H1 (cell line): Measurements from ENCODE around the gene AGRN. TPM values are rescaled to one million over a fixed set of nuclear protein-coding genes. Genes with fewer than 3 reads are reported as not detected.

ENCODE experiments used
- CTCF ChIA-PET: fragments of 300-600 bp; sonication (Branson Sonifier 250); formaldehyde crosslinking; loops from one replicate; lab custom pipeline; 2021; ENCODE audit not compliant: partially characterized antibody; lab: Charles Lee
- POLR2A ChIA-PET: fragments of 300-600 bp; sonication (Branson Sonifier 250); formaldehyde crosslinking; loops from one replicate; lab custom pipeline; 2021; ENCODE audit warnings: inconsistent platforms; ENCODE audit not compliant: partially characterized antibody; lab: Charles Lee
- DNase-seq, 2 experiments: peaks; one replicate each; pipeline versions ENCODE4 v3.0.0 to v3.0.0-alpha.2; 2010 to 2022; ENCODE audit warnings: low spot score in 2 of 2, low read depth in 1 of 2, mixed read lengths in 1 of 2
- FAIRE-seq: peaks from 2 replicates; lab custom pipeline; 2011; peaks lifted over from hg19 to GRCh38; lab: Jason Lieb, UNC
- H2AFZ ChIP-seq: 2 replicates; pipeline ENCODE4 v1.8.1; 2012; ENCODE audit warnings: low read length, inconsistent platforms
- H2AK5ac ChIP-seq: 2 replicates; pipeline ENCODE4 v1.6.1; 2013; ENCODE audit warnings: low read depth, low read length
- H2BK120ac ChIP-seq: replicated peaks from 2 replicates; pipeline ENCODE3; 2013; ENCODE audit warnings: low read depth, low read length, inconsistent platforms
- H2BK12ac ChIP-seq: 2 replicates; pipeline ENCODE4 v1.6.1; 2013; ENCODE audit warnings: low read depth, low read length
- H2BK15ac ChIP-seq: 2 replicates; pipeline ENCODE4 v1.6.1; 2013; ENCODE audit warnings: low read length
- H2BK20ac ChIP-seq: 2 replicates; pipeline ENCODE4 v1.6.1; 2013; ENCODE audit warnings: low read length
- H2BK5ac ChIP-seq: 2 replicates; pipeline ENCODE4 v1.6.1; 2013; ENCODE audit warnings: low read depth, low read length
- H3K14ac ChIP-seq: 2 replicates; pipeline ENCODE4 v1.6.1; 2013; ENCODE audit warnings: inconsistent platforms; ENCODE audit not compliant: insufficient read length
- H3K18ac ChIP-seq: 2 replicates; pipeline ENCODE4 v1.6.1; 2013; ENCODE audit warnings: low read length; ENCODE audit errors: extremely low read depth
- H3K23ac ChIP-seq: 2 replicates; pipeline ENCODE4 v1.6.1; 2013; ENCODE audit warnings: inconsistent platforms; ENCODE audit not compliant: insufficient read length
- H3K23me2 ChIP-seq: 2 replicates; pipeline ENCODE4 v1.6.1; 2013; ENCODE audit warnings: low read depth, low read length
- H3K27ac ChIP-seq: 2 replicates; pipeline ENCODE4 v1.6.1; 2011; ENCODE audit warnings: low read depth, low read length, inconsistent platforms
- H3K27me3 ChIP-seq, 4 experiments: replicated peaks in 1 of 4; 1 replicate in 1 of 4; 2 replicates in 3 of 4; pipeline versions ENCODE4 v1.6.1 to v1.8.1; 2011 to 2013; ENCODE audit warnings: low read length in 3 of 4, mild to moderate bottlenecking in 3 of 4, inconsistent platforms in 2 of 4, mixed read lengths in 2 of 4, moderate library complexity in 1 of 4; ENCODE audit not compliant: control insufficient read depth in 3 of 4, insufficient read depth in 3 of 4; ENCODE audit errors: extremely low read depth in 1 of 4
- H3K36me3 ChIP-seq, 4 experiments: 2 replicates each; pipeline versions ENCODE4 v1.6.1 to v1.8.1; 2011 to 2013; ENCODE audit warnings: mild to moderate bottlenecking in 4 of 4, low read length in 3 of 4, moderate library complexity in 2 of 4, control low read depth in 1 of 4, inconsistent platforms in 1 of 4; ENCODE audit not compliant: insufficient read depth in 4 of 4, control insufficient read depth in 2 of 4
- H3K4ac ChIP-seq: replicated peaks from 2 replicates; pipeline ENCODE3; 2013; ENCODE audit warnings: low read length, low read depth, mixed read lengths, inconsistent platforms; ENCODE audit not compliant: insufficient read length
- H3K4me1 ChIP-seq, 4 experiments: replicated peaks in 1 of 4; 1 replicate in 1 of 4; 2 replicates in 3 of 4; pipeline versions ENCODE4 v1.6.1 to v1.8.1; 2011 to 2013; ENCODE audit warnings: low read length in 3 of 4, inconsistent platforms in 2 of 4, mixed read lengths in 1 of 4; ENCODE audit not compliant: insufficient read depth in 4 of 4, control insufficient read depth in 3 of 4
- H3K4me2 ChIP-seq, 2 experiments: 2 replicates each; pipeline versions ENCODE4 v1.6.1 to v1.8.1; 2011 to 2013; ENCODE audit warnings: low read depth in 2 of 2, low read length in 2 of 2, control low read depth in 1 of 2, inconsistent platforms in 1 of 2, mild to moderate bottlenecking in 1 of 2; ENCODE audit not compliant: insufficient read depth in 1 of 2
- H3K4me3 ChIP-seq, 4 experiments: fragments of 200-600, 300-600 bp in 1 of 4; sonication (generic), shearing (Covaris generic), sonication (Bioruptor Twin) in 1 of 4; 2 replicates each; pipeline versions ENCODE4 v1.5.1 to v1.8.1; 2011 to 2016; ENCODE audit warnings: low read length in 4 of 4, low read depth in 3 of 4, control low read depth in 2 of 4, inconsistent platforms in 2 of 4, mild to moderate bottlenecking in 2 of 4, mixed read lengths in 1 of 4, moderate library complexity in 1 of 4; ENCODE audit not compliant: insufficient read depth in 2 of 4; ENCODE audit errors: extremely low read depth in 1 of 4
- H3K56ac ChIP-seq: replicated peaks from 2 replicates; pipeline ENCODE3; 2013; ENCODE audit warnings: low read depth, mild to moderate bottlenecking, mixed read lengths, low read length, inconsistent platforms; ENCODE audit not compliant: insufficient read length
- H3K79me1 ChIP-seq: 2 replicates; pipeline ENCODE4 v1.6.1; 2013; ENCODE audit warnings: low read depth, low read length, control low read depth
- H3K79me2 ChIP-seq, 2 experiments: 2 replicates each; pipeline versions ENCODE4 v1.6.1 to v1.8.1; 2012 to 2013; ENCODE audit warnings: low read length in 2 of 2, mild to moderate bottlenecking in 2 of 2, inconsistent platforms in 1 of 2; ENCODE audit not compliant: insufficient read depth in 2 of 2, control insufficient read depth in 1 of 2
- H3K9ac ChIP-seq, 4 experiments: replicated peaks in 1 of 4; 1 replicate in 1 of 4; 2 replicates in 3 of 4; pipeline versions ENCODE4 v1.6.1 to v1.8.1; 2011 to 2013; ENCODE audit warnings: low read depth in 3 of 4, low read length in 3 of 4, control low read depth in 2 of 4, mild to moderate bottlenecking in 2 of 4, moderate library complexity in 2 of 4, inconsistent platforms in 1 of 4; ENCODE audit errors: extremely low read depth in 1 of 4
- H3K9me3 ChIP-seq, 2 experiments: 2 replicates each; pipeline versions ENCODE4 v1.6.1 to v1.8.1; 2012 to 2013; ENCODE audit warnings: mild to moderate bottlenecking in 2 of 2, moderate library complexity in 2 of 2, control low read depth in 1 of 2, inconsistent platforms in 1 of 2, low read depth in 1 of 2, low read length in 1 of 2, mixed read lengths in 1 of 2; ENCODE audit not compliant: insufficient read depth in 2 of 2
- H4K20me1 ChIP-seq, 2 experiments: replicated peaks in 1 of 2; 2 replicates each; pipeline versions ENCODE3 to v1.8.1; 2011 to 2013; ENCODE audit warnings: inconsistent platforms in 2 of 2, low read length in 2 of 2, mild to moderate bottlenecking in 1 of 2; ENCODE audit not compliant: insufficient read depth in 2 of 2, control insufficient read depth in 1 of 2
- H4K5ac ChIP-seq: 2 replicates; pipeline ENCODE4 v1.6.1; 2013; ENCODE audit warnings: low read length, low read depth, mixed read lengths, inconsistent platforms; ENCODE audit not compliant: insufficient read length
- H4K8ac ChIP-seq: 2 replicates; pipeline ENCODE4 v1.8.0; 2013; ENCODE audit warnings: mild to moderate bottlenecking, moderate library complexity, low read length, inconsistent platforms; ENCODE audit not compliant: insufficient read depth; ENCODE audit errors: extremely low read depth
- H4K91ac ChIP-seq: replicated peaks from 2 replicates; pipeline ENCODE3; 2013; ENCODE audit warnings: low read length, mixed read lengths, inconsistent platforms; ENCODE audit not compliant: insufficient read length
- CHD1 ChIP-seq: IDR thresholded peaks from 2 replicates; pipeline ENCODE4 v1.6.1; 2012; ENCODE audit warnings: low read depth, low read length, improper control_type of control experiment
- EGR1 ChIP-seq: IDR thresholded peaks from 2 replicates; pipeline ENCODE4 v1.6.1; 2011; ENCODE audit warnings: low read depth, low read length, borderline replicate concordance
- RNF2 ChIP-seq: fragments of 200-900, 300-1000 bp; sonication (generic); IDR thresholded peaks from 2 replicates; pipeline ENCODE4 v1.7.1; 2016; ENCODE audit warnings: borderline replicate concordance, low read depth, mild to moderate bottlenecking, antibody characterized with exemption, low read length; ENCODE audit not compliant: poor library complexity, severe bottlenecking; ENCODE audit errors: missing control alignments
- SIX5 ChIP-seq: IDR thresholded peaks from 2 replicates; pipeline ENCODE4 v1.6.1; 2011; ENCODE audit warnings: mild to moderate bottlenecking, low read depth, low read length
- ZNF274 ChIP-seq: IDR thresholded peaks from 2 replicates; pipeline ENCODE4 v1.7.0; 2012; ENCODE audit warnings: low read length, borderline replicate concordance; ENCODE audit errors: extremely low read depth
- WGBS, 2 experiments: shearing (Covaris generic) in 1 of 2; methylation state at CpG; one replicate each; pipeline versions ENCODE4 v1.1.6 to v1.1.7; 2013 to 2015; ENCODE audit warnings: low lambda C conversion rate in 2 of 2, mixed read lengths in 2 of 2, inconsistent platforms in 1 of 2, low coverage in 1 of 2, missing lambda C conversion rate in 1 of 2; ENCODE audit not compliant: insufficient replicate concordance in 2 of 2, insufficient coverage in 1 of 2, insufficient read length in 1 of 2; ENCODE audit errors: extremely low coverage in 1 of 2, missing lambda C conversion rate in 1 of 2; 5-methylcytosine and 5-hydroxymethylcytosine counted together
- polyA plus RNA-seq, 7 experiments: library from polyadenylated mRNA; depleted of rRNA in 3 of 7; stranded (reverse) in 5 of 7; unstranded in 2 of 7; fragments of >200 nt in 5 of 7; fragments of 200-250 nt in 2 of 7; gene quantifications; 1 replicate in 5 of 7; 2 replicates in 1 of 7; 4 replicates in 1 of 7; pipeline versions ENCODE4 v1.2.1 to v1.2.3, GENCODE V29; 2011 to 2013; ENCODE audit warnings: missing spikeins in 2 of 7, mixed read lengths in 2 of 7
- total RNA-seq: library from RNA; stranded (reverse); fragmentation: NEBNext Ultra II Directional; extraction: Animal tissue kit (Norgen Biotek cat#: 25700); gene quantifications from 2 replicates; pipeline ENCODE4 v1.2.1, GENCODE V29; 2021
- TF ChIP-seq, protein P1 (sequence below): IDR thresholded peaks from 2 replicates; pipeline ENCODE4 v1.6.1; 2012; ENCODE audit warnings: inconsistent platforms
- TF ChIP-seq, protein P2 (sequence below), 3 experiments: IDR thresholded peaks; 1 replicate in 2 of 3; 2 replicates in 1 of 3; pipeline versions ENCODE4 v1.5.1 to v1.6.1; 2011; ENCODE audit warnings: low read length in 3 of 3, mild to moderate bottlenecking in 3 of 3, inconsistent platforms in 2 of 3, low read depth in 1 of 3, moderate library complexity in 1 of 3; ENCODE audit not compliant: insufficient read depth in 1 of 3; ENCODE audit errors: control extremely low read depth in 1 of 3

AGRN gene
- total and polyA plus RNA-seq, 2 of the 8 experiments (the other 6 are each of a cell fraction or from before 2014, with no cell fraction given): 52.3 to 155 TPM

DNA sequence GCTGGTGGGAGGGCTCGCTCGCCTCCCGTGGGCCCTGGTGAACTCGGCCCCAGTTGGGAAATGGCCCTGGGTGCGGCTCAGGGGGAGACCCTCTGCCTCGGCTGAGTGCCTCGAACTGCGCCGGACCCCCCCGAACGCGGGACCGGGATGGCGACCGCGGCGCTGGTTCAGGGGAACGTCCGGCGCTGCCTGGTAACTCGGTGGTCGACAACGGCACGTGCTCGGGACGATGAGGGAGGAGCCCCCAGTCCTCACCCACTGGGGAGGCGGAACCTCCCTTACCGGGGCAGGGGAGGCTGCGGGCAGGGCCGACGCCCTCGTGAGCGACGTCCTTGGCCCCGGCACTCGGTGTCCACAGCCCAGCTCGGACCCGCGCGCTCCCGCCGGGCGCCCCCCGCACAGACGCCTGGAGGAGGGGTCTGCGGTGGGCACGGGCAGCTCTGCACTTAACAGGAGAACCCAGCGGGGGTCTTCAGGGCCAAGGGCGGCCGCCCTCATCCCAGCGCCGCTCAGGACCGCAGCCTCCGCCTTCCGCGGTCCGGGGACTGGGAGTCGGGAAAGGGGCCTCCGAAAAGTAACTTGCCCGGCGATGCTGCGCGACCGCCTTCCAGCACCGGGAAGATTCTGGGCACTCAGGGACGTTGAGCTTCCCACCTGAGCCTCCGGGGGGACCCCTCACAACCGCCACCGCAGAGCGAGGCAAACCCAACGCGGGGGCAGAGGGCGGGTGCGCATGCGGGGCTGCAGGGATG is 21.8 kb upstream of the AGRN start:
- ChIA-PET POLR2A (interaction anchor here (1.0 to 2.6 kb wide), 5 partner anchors 16 to 57 kb away, joined by 3 to 20 read pairs (median 4); partner anchors contain the start of gene PERM1), CTCF (interaction anchor here (0.6 to 3.6 kb wide), 8 partner anchors 9 to 124 kb away, joined by 3 to 40 read pairs (median 4); partner anchors contain the start of genes AGRN and PERM1)
- no peak for TF ChIP-seq CHD1
- TF ChIP-seq, protein P1, sequence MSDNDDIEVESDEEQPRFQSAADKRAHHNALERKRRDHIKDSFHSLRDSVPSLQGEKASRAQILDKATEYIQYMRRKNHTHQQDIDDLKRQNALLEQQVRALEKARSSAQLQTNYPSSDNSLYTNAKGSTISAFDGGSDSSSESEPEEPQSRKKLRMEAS: peak; percentile 77
- TF ChIP-seq SIX5: no peak
- TF ChIP-seq RNF2: no peak
- TF ChIP-seq, protein P2, sequence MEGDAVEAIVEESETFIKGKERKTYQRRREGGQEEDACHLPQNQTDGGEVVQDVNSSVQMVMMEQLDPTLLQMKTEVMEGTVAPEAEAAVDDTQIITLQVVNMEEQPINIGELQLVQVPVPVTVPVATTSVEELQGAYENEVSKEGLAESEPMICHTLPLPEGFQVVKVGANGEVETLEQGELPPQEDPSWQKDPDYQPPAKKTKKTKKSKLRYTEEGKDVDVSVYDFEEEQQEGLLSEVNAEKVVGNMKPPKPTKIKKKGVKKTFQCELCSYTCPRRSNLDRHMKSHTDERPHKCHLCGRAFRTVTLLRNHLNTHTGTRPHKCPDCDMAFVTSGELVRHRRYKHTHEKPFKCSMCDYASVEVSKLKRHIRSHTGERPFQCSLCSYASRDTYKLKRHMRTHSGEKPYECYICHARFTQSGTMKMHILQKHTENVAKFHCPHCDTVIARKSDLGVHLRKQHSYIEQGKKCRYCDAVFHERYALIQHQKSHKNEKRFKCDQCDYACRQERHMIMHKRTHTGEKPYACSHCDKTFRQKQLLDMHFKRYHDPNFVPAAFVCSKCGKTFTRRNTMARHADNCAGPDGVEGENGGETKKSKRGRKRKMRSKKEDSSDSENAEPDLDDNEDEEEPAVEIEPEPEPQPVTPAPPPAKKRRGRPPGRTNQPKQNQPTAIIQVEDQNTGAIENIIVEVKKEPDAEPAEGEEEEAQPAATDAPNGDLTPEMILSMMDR (IDR thresholded peaks at IDR 0.05; ENCODE audit: control extremely low read depth in 1 of 3, insufficient read depth in 1 of 3, low read depth in 1 of 3, low read length in 3 of 3): peak in 1 of 3 experiments; percentile 18; a peak in 1 of 4 replicates
- TF ChIP-seq ZNF274: no peak
- TF ChIP-seq EGR1: no peak

More for the DNA sequence above, 21.8 kb upstream of the AGRN start:
- no peak overlapping the region for H3K27ac ChIP-seq
- no peak overlapping the region for H2BK20ac ChIP-seq
- H3K79me2 ChIP-seq: no peaks in the 10 kb centered on the region
- no peak for FAIRE-seq
- peaks cover 13% of the 10 kb centered on the region; the same call in 1 of the 2 replicates for H3K23me2 ChIP-seq
- no peak overlapping the region for H2BK15ac ChIP-seq
- no peak overlapping the region for H3K23ac ChIP-seq
- no peak overlapping the region for H2BK5ac ChIP-seq
- peak overlapping the region; percentile 56 to 65 for H3K4me2 ChIP-seq
- H3K4me1 ChIP-seq: peaks cover 0 to 22% (median 12%) of the 10 kb centered on the region in 4 experiments; a peak in 6 of 7 replicates
- H2AFZ ChIP-seq: no peak overlapping the region
- peaks cover 0 to 8% of the 10 kb centered on the region in 2 experiments for H4K20me1 ChIP-seq
- peak overlapping the region; percentile 69 for H3K4ac ChIP-seq
- no peak overlapping the region for H3K56ac ChIP-seq
- peaks cover 0 to 18% (median 0%) of the 10 kb centered on the region in 4 experiments; a peak in 1 of 8 replicates for H3K36me3 ChIP-seq
- no peaks in the 10 kb centered on the region; a peak in 1 of 4 replicates for H3K9me3 ChIP-seq
- H3K14ac ChIP-seq: no peak overlapping the region
- no peak overlapping the region for H4K5ac ChIP-seq
- H2BK120ac ChIP-seq: no peak overlapping the region
- DNase-seq: peak in 1 of 2 experiments; percentile 63
- peak overlapping the region; percentile 40 for H4K91ac ChIP-seq
- peak overlapping the region; percentile 3; the same call in 1 of the 2 replicates for H2BK12ac ChIP-seq
- no peak overlapping the region for H3K9ac ChIP-seq
- H3K18ac ChIP-seq: peak overlapping the region; percentile 93
- H2AK5ac ChIP-seq: no peak overlapping the region
- no peak overlapping the region; the same call in 1 of the 2 replicates for H4K8ac ChIP-seq
- H3K27me3 ChIP-seq: peaks cover 47 to 80% (median 69%) of the 10 kb centered on the region in 4 experiments
- peak overlapping the region; percentile 8 to 77 (median 35); a peak in 6 of 8 replicates for H3K4me3 ChIP-seq
- 19% methylated on average over 57 of the region's 75 CpGs; no CpG with 5 or more reads in 1 of the 2 experiments for WGBS, 2 experiments
- H3K79me1 ChIP-seq: no peaks in the 10 kb centered on the region
